HG02588 (cell line): Measurements from ENCODE around the gene CAV2.

Experiments used
- ATAC-seq: cut with Tn5 transposase; IDR thresholded peaks from one replicate; pipeline ENCODE4 v1.9.1; 2021; ENCODE audit warnings: mild to moderate bottlenecking, moderate library complexity; ENCODE audit not compliant: unreplicated experiment

CAV2 gene

DNA sequence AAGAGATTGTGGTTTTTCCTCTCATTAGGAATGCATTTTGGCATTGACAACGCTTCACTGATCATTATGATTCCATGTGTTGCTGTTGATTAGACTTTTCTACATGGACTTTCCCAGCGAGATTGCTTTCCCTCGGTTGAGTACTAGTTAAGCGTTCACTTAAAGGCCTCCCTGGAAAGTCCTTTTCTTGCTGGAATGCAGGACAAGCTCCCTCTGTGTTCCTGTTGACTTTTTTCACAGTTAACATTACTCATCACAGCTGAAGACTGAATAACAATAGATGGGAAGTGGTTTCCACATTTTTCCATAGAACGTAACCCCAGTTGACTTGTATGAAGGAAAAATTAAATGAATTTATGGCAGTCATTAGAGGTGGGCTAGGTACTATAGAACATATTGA lies 22.7 kb downstream of the CAV2 start:
- no peak for ATAC-seq

GRCh38 chr7:116524221-116524608 lies 24.7 kb downstream of the CAV2 start:
- no peak for ATAC-seq

GRCh38 chr7:116524609-116525297 lies 25.2 kb downstream of the CAV2 start, which contains the start of gene CAV1:
TSS of gene CAV1 (plus strand) at chr7:116525036. CDS start at chr7:116525063, 27 bp downstream.
- peak; percentile 26 for ATAC-seq

DNA sequence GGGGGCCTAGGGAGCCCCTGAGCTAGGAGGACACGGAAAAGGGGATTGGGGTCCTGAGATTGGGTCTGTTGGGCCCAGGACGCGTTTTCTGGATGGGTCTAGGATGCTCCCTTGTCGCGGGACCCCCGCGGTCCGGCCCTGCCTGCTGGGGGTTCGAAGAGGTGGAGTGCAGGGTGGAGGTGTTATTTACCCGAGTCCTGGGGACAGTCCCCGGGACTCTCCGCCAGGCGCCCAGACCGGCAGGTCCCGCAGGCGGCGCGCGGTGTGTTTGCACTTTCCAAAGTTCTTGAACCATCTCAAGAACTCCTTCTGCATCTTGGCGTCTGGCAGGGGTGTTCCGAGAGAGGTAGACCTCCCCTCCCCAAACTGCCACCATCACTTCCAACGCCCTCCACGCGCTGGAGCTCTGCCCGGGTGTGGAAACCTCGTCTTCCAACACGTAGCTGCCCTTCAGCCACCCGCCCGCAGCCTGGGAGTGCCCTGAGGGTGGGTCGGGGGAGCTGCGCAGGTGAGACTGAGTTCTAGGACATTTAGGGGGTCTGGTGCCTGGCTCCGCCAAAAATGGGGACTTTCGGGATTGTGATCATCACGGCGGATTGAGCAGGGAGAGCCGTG lies 25.9 kb downstream of the CAV2 start:
- peak; percentile 44 for ATAC-seq

GRCh38 chr7:116525913-116526861 lies 26.6 kb downstream of the CAV2 start:
- ATAC-seq, result peak; percentile 88

GRCh38 chr7:116526897-116527296 lies 27.4 kb downstream of the CAV2 start:
- ATAC-seq, result no peak

DNA sequence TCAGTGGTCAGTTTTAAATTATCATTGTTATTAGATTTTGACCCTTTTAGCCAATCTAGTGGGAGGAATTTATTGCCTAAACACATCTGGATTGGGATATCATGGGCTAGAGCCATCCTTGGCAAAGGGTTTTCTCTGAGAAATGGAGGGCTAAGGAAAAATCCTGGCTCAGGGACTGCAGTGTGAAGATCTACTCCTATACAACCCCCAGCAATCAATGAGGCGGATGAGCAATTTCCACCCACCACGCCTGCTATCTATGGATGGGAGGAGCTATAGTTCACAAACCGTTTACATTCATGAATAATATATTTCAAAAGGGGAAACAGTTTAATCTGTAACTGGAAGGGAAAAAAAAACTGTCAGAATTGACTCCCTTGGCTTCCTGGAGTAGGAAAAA lies 28.0 kb downstream of the CAV2 start:
- no peak for ATAC-seq

DNA sequence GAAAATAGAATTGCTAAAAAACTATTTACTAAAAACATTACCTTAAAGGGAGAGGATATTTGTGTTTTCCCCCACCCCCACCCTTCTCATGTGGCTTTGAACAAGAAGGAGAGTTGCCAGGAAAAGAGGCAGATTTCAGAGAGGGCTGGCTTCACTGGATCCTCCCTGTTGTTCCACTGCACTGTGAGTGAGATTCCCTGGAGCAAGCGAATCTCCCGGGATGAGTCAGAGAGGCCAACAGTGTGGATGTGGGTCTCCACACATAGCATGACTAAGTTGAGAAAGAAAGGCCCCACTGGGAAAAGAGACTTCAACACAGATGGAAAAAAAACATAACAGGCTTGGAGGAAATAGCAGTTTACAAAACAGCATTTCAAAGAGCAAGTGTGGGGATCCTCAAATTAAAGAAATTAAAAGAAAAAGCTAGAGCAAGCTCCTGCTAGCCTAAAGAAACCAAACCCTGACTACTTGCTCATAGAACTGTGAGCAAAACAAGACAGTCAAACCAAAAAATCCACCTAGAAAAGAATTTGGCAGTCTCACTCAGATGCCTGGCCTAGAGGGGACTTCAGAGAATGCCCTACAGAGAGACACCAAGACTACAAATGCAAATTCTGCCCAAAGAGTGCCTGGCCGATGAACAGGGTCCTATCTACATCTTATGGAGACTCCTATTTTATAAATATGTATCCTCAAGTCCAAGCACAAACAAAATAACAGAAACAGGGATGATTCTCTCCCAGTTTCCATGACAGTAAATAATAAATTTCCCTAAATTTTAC lies 28.7 kb downstream of the CAV2 start:
- no peak for ATAC-seq

- ATAC-seq, result no peak
Measured at GRCh38 chr7:116529250-116529649, 29.7 kb downstream of the CAV2 start.

- ATAC-seq, result no peak
Measured at GRCh38 chr7:116530107-116530820, 30.7 kb downstream of the CAV2 start.

DNA sequence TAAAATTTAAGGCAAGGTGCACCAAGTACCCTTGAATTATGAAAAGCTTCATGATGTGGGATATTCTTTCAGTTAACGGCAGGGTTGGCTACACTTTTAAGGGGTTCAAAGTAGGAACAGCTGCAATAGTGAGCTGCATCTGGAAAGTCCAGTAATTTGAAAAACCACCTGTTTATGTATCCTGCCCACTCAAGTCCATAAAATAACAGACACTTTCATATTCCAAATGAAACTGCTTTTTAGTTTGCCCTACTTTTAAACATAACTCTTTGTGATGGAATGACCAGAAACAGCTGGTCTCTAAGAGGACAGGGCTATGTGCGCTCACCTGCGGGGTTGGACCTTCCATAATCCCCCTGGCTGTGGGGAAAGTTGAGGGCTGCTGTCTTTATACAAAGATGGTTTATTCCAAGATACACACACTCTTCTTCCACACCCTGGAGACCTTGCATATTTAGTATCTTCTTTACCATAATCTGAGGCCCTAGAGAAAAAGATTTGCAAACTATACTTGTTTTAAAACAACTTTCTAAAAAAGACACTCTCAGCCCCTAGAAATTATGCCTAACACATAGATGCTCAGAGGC lies 32.7 kb downstream of the CAV2 start:
- ATAC-seq, result no peak

DNA sequence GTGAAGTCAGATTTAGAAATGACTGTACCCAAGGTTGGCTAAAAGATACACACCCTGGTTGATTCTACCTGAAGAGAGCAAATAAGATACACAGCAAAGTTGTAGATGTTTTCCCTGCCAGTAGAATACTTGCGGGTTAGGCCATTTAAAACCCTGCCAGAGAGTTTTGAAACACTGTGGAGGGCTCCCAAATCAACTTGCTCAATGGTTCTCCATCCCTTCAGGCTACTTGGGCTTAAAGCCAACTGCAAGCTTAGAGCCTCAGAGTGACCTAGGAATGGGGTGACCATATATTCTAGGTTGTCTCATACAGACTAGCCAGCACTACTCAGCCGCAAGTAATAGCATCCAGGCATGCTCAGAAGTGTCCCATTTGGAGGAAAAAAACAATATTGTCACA lies 35.3 kb downstream of the CAV2 start:
- ATAC-seq, result no peak

DNA sequence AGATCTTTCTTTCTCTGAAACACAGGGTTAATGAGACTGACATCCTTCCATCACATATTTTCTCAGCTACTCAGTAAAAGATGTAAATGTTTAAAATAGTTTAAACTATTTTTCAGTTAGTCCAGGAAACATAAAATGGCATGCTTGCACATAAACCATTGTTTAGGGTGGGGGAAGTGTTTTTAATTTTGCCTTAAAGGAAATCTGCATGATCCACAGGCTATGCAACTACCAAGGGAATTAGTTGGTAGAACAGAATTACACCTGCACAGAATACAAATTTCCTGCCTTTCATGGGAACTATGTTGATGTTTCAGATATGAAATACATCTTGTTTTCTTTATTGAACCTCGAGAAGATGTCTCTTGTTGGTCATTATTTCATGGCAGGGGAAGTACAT lies 35.9 kb downstream of the CAV2 start:
- no peak for ATAC-seq

GRCh38 chr7:116538138-116538537 lies 38.6 kb downstream of the CAV2 start:
- no peak for ATAC-seq

GRCh38 chr7:116539879-116540278 lies 40.3 kb downstream of the CAV2 start:
- ATAC-seq, result no peak

- no peak for ATAC-seq
Measured at GRCh38 chr7:116540743-116541142, 41.2 kb downstream of the CAV2 start.

DNA sequence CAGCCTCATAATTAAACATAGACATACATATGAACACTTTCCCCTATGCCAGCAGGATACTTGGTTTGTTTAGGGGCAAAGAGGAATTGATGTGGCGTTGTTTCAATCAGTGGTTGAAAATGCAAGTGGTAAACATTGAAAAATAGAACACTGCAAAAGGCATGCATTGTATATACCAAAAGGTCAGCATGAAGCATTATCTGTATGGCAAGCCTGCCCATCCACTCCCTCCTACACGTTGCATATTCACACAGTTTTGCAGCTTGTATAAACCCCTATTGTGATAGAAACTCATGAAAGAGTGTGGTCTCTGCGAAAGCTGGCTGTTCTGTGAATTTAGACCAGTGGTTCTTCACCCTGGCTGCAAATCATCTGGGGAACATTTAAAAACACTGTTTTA lies 42.4 kb downstream of the CAV2 start:
- no peak for ATAC-seq

DNA sequence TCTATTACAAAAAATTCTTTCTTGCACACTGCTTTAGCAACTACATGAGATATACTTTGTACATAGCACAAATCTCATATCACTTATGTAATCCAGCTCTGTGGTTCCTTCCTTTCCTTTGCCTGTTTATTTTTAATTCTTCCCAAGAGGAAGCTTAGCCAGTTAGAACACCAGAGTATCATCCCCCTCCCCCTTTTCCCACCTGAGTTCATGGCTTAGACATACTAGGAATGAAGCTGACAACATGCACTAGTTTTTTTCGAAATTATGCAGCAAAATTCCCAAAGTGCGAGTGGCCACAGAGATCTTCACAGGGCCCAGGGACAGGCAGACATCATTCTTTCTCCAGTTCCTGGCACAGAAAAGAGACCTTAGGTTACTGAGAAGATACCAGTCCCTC lies 43.1 kb downstream of the CAV2 start:
- no peak for ATAC-seq

- ATAC-seq, result no peak
Measured at GRCh38 chr7:116543664-116544063, 44.1 kb downstream of the CAV2 start.

DNA sequence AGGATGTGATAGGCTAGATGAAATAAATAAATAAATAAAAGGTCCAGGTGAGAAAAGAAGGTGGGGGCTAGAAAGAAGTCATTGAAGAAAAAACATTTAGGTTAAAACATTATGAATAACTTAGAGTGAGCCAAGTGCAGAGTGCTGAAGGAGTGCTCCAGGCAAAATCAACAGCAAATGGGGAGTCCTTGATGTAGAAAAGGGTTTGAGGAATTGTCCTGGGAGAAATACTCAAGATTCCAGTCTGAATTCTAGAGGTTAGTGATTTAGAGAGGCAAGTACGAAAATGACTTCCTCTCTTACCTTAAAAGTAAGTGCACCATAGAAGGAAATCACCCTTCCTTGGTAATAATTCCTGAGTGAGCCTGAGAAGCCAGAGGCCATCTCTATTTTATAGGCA lies 44.9 kb downstream of the CAV2 start:
- no peak for ATAC-seq
